Left renal cortex interstitium (tissue), 4 donors: ENCODE data around the gene HECW1. TPM values are rescaled to one million over a fixed set of nuclear protein-coding genes. Genes with fewer than 3 reads are reported as not detected.

ENCODE experiments used
- DNase-seq, 4 donors: peaks; one replicate each; pipeline ENCODE4 v3.0.0-alpha.2; 2013; ENCODE audit warnings: low read depth in 4 of 4, low spot score in 2 of 4, missing footprints in 1 of 4
- polyA plus RNA-seq, 4 donors: library from polyadenylated mRNA; unstranded; fragments of 120-200 nt; gene quantifications; one replicate each; pipeline ENCODE4 v1.2.1, GENCODE V29; 2013; ENCODE audit not compliant: insufficient read length in 4 of 4

HECW1 gene
- polyA plus RNA-seq, 4 donors, result 4.3 to 11.2 (median 6.3) TPM

GRCh38 chr7:43247757-43248156 is 135.3 kb downstream of the HECW1 start:
- no peak for DNase-seq

GRCh38 chr7:43248553-43248952 is 136.1 kb downstream of the HECW1 start:
- DNase-seq, result no peak

DNA sequence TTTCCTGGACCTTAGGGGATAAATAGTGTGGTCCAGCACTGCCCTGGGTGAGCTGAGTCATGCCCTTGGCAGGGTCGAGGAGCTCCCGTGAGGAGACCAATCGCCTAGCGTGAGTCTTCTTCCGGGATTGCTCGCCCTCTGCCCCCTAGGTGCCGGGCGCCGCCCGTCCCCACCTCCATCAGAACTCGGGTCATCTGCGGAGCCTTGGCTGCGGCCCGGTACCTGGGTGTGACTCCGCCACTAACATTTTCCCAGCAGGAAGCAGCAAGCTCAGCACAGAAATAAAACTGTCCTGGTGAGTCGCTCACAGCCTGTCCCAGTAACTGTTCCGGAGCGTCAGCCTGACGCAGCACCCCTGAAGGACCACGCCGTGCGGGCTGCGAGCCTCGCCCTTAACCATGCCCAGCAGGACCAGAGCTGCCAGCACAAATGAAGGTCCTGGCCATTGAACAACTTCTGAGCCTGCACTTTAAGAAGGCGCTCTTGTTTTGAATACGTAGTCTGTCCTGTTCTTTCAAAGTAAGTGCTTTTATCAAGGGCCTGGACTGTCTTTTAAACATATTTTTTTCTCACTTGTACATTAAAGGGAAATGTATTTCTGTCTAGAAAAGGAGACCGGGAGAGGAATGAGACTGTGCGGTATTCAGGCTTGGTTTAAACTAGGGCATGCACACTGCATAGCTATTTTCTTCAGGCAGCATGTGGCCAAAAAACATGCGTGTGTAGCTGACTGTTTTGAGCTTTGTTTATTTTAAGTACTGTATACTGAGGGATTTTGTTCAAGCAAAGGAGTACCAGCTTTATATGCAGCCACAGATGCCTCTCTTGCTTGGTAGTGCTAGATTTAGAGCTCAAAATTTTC is 136.7 kb downstream of the HECW1 start:
- no peak for DNase-seq

DNA sequence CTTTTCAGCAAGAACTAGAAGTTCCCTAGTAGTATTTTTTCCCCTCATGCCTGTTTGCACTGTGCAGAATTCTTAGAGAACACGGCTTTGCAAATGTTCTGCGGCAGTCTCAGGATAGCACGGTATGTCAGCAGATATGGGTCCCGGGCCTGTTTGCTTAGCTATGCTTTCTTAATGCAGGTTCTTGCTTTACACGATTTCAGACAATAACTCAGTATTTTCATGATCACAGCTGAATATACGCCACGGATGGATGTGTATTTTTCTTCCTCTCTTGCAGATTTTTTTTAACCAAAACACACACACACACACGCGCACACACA is 137.3 kb downstream of the HECW1 start:
- DNase-seq, result no peak

DNA sequence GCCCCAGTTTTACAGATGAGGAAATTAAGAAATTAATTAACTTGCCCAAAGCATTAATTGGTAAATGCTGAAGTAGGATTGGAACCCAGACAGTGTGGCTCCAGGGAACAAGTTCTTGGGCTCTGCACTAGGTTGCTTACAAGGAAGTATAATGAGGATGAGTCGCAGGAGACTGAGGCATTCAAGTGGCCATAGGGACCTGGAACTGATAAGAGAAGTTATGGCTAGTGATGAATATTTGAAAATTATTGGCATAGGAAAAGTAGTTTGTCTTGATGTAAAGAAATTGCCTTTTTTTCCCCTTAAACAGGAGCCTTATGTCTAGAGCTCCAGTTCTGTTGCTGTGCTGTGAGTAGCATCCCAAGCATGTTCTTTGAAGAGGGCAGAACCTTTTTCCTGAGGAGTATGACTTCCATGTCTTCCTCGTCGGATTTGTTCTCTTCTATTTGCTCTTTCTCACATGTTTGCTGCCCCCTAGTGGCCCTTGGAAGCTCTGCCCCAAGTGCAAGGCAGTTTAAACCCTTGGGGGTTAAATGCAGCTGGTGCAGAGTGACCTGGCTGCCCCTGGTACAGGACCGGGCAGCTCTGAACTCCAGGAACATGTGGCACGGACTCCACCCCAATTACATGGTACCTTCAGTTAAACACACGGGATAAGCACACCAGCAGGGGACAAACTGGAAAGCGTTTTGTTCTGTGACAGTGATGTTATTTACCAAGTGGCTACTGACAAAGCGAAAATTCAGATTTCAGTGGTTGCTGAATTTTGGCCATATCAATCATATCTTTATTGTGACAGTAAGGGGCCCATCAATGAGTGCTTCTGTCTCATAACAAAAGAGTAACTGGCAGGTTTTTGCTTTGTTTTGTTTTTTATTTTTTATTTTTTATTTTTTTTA is 148.8 kb downstream of the HECW1 start:
- peak; percentile 48 to 70 (median 56) for DNase-seq

GRCh38 chr7:43265139-43265538 is 152.7 kb downstream of the HECW1 start:
- DNase-seq, result no peak

- DNase-seq, result no peak
Measured at GRCh38 chr7:43273939-43274719, 161.7 kb downstream of the HECW1 start.

- no peak for DNase-seq
Measured at GRCh38 chr7:43274752-43275151, 162.3 kb downstream of the HECW1 start.

- no peak for DNase-seq
Measured at GRCh38 chr7:43276547-43276946, 164.1 kb downstream of the HECW1 start.

DNA sequence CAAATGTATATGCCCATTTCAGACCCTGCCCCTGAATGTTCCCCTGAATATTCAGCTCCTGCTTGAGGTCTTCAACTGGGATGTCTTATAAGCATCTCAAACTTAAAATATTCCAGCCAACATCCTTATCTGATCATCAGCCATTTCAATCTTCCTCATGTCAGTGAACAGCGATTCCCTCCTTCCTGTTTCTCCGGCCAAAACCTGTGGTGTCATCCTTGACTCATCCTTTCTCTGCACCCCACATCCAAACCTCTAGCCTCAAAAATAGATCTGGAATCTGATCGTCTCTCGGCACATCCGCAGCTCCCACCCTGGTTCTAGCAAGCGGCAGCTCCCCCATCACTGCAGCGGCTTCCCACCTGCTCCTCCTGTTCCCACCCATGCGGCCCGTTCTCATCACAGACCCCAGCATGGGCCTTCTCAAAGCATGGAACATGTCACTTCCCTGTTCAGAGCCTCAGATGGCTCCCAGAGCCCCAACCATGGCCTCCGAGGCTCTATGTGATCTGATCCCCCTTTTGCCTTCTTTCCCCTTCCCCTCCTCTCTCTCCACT is 165.7 kb downstream of the HECW1 start:
- DNase-seq, result no peak

DNA sequence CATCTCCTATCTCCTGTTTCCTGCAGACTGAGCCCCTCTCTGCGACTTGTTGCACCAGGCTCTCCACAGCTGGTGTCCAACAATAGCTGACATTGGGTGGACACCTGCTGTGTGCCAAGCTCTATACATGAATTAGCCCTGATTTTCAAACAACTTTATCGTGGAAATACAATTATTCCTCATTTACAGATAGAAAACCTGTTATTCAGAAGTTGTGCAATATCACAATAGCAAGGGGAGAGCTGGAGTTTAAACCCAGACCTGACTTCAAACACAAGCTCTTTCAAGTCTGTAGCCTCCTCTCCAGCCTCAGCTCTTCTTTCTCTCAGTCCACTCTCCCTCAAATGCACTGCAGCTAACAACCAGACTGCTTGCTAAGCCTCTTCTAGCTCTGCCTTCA is 168.8 kb downstream of the HECW1 start:
- no peak for DNase-seq

- DNase-seq, result no peak
Measured at GRCh38 chr7:43283706-43284105, 171.3 kb downstream of the HECW1 start.

- DNase-seq, result no peak
Measured at GRCh38 chr7:43289826-43290225, 177.4 kb downstream of the HECW1 start.

DNA sequence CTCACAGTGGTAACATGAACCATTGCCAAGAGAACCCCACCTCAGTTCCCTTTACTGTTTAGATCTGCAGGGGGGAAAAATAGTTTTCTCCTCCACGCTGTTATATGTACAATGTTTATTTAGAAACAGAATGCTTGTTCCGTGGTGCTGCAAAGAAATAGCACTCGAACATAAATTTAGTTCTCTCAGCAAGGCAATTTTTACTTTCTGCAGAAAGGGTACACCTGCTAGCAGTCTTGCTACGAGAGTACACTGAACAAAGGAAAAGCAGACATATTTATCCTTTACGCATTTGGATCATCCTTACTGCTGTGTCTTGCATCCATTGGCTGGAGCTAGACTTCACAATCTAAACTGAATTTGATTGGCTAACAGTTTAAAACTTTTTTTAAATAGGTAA is 178.5 kb downstream of the HECW1 start:
- DNase-seq, result no peak

GRCh38 chr7:43291789-43292188 is 179.3 kb downstream of the HECW1 start:
- no peak for DNase-seq

DNA sequence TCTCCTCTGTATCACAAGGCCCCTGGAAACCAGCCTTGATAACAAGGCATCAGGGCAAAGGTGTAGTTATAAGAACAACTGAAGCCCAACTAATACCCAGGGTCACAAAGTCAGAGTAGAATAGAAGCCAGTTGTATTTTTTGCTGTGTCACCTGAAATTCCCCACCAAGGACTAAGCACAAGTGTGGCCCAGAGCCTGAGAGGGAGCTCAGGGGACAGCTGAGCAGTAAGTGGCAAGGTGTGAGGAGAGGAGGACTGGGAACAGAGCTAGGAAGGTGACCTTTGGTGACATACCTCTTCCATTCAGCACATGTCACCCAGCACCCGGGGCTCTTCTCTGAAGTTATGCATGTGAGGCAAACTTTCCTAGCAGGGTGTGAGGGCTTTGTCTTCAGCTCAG is 179.9 kb downstream of the HECW1 start:
- DNase-seq, result no peak

GRCh38 chr7:43294080-43294630 is 181.7 kb downstream of the HECW1 start:
- DNase-seq, result no peak

DNA sequence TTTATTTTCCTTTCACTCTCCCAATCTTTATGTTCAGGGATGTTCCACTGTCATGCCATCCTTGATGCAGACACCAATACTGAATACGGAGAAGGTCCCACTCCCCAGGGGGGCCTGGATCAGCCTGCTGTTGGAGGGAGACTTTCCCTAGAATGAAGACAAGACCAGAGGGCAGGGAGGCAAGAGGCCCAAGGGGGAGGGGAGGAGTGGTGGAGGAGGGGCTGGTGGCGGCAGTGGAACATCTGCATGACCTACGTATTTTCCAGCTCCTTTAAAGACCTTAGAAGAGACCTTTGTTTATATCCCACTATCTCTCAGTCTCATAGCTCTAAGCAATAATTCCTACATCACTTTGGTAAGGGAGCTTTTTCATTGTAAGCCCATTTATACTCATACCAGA is 183.0 kb downstream of the HECW1 start:
- no peak for DNase-seq

- DNase-seq, result peak in 1 of 4 donors; percentile 28
Measured at GRCh38 chr7:43296306-43296705, 183.9 kb downstream of the HECW1 start.

- no peak for DNase-seq
Measured at GRCh38 chr7:43298617-43299016, 186.2 kb downstream of the HECW1 start.
